Measurements from ENCODE around the gene CDH13. TPM values are rescaled to one million over a fixed set of nuclear protein-coding genes. Genes with fewer than 3 reads are reported as not detected.
A peak's percentile ranks its signal among the peaks of the same experiment; 100 is the strongest.

CDH13 gene
- total RNA-seq, 1 experiment from 2014 or later = 66.0 TPM

DNA sequence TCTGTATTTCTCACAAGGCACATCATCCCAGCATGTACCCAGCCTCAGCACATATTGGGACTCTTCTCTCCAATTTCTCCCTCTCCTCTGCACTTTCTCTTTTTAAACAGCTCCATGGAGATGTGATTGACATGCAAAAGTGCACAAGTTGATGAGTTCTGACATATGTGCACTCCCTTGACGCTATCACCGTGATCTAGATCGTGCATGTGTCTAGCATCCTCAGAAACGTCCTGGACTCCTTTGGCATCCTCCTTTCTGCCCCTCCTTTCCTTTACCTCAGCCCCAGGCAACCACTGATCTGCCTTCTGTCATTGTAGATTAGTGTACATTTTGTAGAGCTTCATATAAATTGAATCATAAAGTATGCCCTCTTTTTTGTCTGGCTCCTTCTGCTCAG is 1073.0 kb downstream of the CDH13 start:
- DNase-seq (ENCODE audit: low read depth) = no peak

DNA sequence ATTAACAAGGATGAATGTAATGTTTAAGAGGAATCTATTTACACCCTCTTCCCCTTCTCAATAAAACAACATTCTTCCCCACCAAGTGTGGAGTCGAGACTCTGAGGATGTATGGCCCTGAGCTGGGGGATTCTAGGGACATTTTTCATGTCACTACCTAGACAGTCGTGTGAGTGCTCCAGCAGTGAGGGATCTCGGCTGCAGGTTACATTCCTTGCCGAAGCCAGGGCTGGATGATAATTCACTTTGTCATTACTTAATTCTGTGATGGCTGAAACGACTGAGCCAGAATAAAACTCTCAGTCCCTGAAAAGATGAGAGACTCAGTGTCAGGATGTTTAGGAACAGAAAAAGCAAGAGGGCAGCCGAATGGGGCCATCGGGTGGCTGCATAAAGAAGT is 1074.1 kb downstream of the CDH13 start:
- DNase-seq (ENCODE audit: low read depth) = no peak

- DNase-seq (ENCODE audit: low read depth) = no peak
Observed at GRCh38 chr16:83701494-83701893, 1074.7 kb downstream of the CDH13 start.

DNA sequence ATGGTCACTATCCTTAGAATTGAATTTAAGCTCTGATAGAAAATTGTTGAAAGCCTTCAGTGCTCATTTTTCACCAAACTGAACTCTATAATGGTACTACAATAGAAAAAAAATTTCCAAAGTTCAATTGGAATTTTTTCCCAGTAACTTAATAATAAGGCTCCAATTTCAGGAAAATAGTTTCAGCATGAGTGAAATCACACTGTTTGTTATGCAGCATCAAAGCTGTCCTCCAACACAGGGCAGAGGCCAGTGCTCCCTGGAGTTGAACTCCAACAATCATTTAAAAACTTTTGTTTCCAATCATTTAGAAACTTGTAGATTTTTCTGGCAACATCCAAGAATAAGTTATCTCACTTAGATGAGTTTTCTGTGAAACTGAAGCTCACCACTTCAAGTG is 1077.9 kb downstream of the CDH13 start:
- DNase-seq (ENCODE audit: low read depth) = no peak

GRCh38 chr16:83705856-83706255 is 1079.1 kb downstream of the CDH13 start:
- DNase-seq (ENCODE audit: low read depth) = no peak

DNA sequence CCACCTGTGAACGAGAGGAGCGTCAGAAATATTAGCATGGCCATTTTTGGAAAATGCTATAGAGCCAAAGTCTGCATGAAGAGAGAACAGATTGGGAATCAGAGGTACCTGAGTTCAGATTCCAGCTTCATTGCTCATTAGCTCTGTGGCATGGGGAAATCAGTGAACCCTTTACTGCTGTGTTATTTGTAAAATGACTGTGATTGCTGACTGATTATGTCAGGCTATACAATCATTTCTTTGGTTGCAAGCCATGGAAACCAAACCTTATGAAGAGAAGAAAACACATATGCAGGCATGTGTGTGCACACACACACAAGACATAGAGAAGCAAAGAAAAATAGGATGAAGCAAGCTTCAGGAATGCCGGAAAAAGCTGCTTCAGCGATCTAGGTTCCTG is 1079.6 kb downstream of the CDH13 start:
- no peak for DNase-seq (ENCODE audit: low read depth)

DNA sequence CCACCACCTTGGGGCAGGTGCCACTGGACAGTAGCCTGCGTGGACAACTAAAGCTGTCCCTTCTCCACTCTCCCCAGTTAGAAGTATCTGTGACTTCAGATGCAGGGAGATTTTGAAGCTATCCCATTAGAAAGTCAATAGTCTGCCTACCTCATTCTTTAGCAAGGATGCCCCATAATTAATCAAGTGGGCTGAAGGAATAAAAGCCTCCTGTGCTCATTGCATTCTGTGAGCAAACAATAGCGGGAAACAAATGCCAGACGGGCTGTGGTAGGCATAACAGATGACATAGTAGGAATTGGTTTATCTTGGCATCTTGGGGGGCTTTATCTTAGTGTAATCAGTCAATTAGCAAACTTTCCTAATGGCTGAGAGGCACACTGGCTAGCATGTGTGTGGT is 1084.3 kb downstream of the CDH13 start:
- DNase-seq (ENCODE audit: low read depth) = no peak

- peak; percentile 39 for DNase-seq (ENCODE audit: low read depth)
Observed at GRCh38 chr16:83713597-83713996, 1086.8 kb downstream of the CDH13 start.

GRCh38 chr16:83714286-83714685 is 1087.5 kb downstream of the CDH13 start:
- DNase-seq (ENCODE audit: low read depth) = no peak

DNA sequence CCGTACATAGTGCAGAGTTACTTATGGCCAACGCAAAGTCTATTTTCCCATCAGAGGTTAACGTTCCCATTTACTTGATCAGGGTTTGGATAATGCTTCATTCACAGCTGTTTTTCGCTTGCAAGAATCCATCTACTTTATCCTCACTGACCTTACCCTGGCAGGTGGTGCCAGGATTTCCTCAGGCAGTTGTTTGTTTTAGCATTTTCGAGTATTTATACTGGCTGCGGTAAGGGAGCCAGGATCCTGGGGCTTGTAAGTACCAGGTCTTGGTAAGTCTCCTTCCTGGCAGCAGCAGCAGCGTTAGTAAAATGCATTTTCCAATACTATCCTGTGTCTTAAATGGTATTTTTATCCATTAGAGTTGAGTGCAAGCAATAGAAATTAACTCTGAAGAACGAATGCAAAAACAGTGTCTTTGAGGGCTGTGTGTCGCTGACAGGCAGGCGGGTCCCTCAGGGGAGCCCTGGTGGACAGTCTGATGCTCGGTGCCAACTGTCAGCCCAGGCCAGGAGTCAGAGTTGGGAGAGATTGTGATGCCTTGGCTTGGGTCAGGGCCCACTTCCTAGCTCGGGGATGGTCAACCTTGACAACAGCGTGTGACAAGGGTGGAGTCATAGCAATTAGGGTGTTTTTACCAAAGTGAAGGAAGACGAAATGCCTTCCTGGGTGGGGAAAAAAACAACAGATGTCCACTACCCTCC is 1088.6 kb downstream of the CDH13 start:
- no peak for DNase-seq (ENCODE audit: low read depth)

- peak; percentile 25 for DNase-seq (ENCODE audit: low read depth)
Observed at GRCh38 chr16:83717308-83717707, 1090.5 kb downstream of the CDH13 start.

- DNase-seq (ENCODE audit: low read depth) = peak; percentile 95
Observed at GRCh38 chr16:83717814-83718213, 1091.0 kb downstream of the CDH13 start.

DNA sequence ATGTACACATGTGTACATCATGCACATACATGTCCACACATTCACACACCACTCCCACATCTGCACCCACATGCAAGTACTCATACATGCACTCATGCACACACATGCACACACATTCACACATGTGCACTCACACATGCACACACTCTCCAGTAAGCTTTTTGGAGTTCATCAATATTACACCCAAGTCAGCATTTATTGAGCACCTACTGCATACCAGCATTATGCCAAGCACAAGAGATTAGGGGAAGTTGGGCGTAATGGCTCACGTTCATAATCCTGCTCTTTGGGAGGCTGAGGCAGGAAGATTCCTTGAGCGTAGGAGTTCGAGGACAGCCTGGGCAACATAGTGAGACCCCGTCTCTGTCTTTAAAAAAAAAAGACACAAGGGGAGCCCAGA is 1093.4 kb downstream of the CDH13 start:
- DNase-seq (ENCODE audit: low read depth) = no peak

GRCh38 chr16:83720981-83721380 is 1094.2 kb downstream of the CDH13 start:
- DNase-seq (ENCODE audit: low read depth) = no peak

DNA sequence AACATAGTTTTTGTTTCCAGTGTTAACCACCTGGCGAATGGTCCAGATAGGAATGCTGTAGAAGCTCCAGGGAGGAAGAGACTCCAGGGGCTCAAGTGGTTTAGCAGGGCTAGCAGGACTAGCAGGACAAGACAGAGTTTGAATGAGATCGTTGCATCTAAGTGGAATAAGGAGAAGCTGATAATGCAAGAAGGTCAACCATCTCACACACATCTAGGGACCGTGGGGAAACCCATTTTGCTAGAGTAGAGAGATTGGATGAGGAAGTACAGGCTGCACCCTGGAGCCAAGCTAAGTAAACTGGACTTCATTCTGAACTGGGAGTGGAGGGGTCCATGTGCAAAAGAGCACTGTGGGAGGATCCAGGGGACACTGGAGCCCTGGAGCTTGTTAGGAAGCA is 1094.9 kb downstream of the CDH13 start:
- DNase-seq (ENCODE audit: low read depth) = no peak

- DNase-seq (ENCODE audit: low read depth) = no peak
Observed at GRCh38 chr16:83722456-83723183, 1095.9 kb downstream of the CDH13 start.

DNA sequence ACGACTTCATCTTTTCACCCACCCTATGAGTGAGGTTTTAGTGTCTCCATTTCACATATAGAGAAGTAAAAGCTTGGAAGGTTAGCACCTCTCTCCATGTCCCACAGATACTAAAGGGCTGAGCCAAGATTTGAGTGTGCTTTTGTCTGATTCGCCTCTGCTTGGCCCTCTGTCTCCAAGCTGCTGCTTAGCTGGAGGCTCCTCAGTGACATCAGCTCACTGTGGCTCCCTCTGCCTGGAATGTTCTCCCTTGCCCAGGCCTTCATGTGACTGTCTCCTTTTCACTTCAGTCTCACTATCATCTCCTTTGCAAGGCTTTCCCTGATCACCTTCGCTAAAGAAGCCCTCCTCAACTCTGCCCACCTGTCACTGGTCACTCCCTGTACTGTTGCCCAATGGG is 1096.5 kb downstream of the CDH13 start:
- DNase-seq (ENCODE audit: low read depth) = no peak

DNA sequence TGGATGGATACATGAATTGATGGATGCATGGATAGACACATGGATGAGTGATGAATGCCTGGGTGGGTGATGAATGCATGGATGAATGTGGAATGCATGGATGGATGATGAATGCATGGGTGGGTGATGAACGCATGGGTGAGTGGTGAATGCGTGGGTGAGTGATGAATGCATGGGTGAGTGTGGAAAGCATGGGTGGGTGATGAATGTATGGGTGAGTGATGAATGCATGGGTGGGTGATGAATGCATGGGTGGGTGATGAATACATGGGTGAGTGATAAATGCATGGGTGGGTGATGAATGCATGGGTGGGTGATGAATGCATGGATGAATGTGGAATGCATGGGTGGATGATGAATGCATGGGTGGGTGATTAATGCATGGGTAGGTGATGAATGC is 1097.1 kb downstream of the CDH13 start:
- DNase-seq (ENCODE audit: low read depth) = no peak

- no peak for DNase-seq (ENCODE audit: low read depth)
Observed at GRCh38 chr16:83724585-83724984, 1097.8 kb downstream of the CDH13 start.

- no peak for DNase-seq (ENCODE audit: low read depth)
Observed at GRCh38 chr16:83725313-83725712, 1098.5 kb downstream of the CDH13 start.

DNA sequence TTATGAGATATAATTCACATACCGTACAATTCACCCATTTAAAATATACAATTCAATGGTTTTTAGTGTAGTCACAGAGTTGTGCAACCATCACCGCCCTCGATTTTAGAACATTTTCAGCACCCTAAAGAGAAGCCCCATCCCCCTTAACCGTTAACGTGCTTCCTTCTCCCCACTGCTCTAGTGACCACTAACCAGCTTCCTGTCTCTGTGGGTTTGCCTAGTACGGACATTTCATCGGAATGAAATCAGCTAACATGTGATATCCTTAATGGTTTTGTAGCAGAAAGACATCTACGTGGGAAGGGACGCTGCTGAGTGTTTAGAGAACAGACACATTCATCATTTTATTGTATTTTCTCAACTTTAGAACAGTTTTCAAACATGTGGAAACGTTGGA is 1100.2 kb downstream of the CDH13 start:
- peak; percentile 67 for DNase-seq (ENCODE audit: low read depth)

DNA sequence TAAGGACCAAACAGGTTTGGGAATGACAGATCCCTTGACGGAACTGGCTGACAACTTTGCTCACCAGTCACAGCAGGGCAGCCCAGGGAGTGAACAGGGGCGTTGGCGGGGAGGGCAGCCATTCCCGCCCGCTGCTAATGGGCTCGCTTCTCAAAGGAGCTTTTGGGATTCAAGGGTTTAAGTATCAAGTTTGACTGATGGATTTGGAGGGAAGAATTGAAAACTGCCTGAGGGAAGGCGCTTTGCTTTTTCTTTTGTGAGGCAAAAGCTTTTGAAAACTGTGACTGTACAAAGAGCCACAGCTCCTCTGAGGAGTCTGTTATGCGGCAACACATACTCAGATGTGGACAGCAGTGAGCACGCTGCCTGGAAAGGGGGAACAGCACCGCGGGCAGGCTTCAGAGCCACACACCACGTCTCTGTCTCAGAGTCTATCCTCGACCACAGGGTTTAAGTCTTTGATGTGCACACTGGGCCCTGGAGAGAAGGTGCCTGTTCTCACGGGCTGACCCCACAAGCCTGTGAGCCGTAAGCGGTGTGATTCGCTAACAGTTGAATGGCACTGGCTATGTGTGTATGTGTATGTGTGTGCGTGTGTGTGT is 1101.1 kb downstream of the CDH13 start:
- DNase-seq (ENCODE audit: low read depth) = no peak

- DNase-seq (ENCODE audit: low read depth) = no peak
Observed at GRCh38 chr16:83728492-83728891, 1101.7 kb downstream of the CDH13 start.

Data from HT1080 (cell line).